Measurements from ENCODE around the gene IRF6. TPM values are rescaled to one million over a fixed set of nuclear protein-coding genes. Genes with fewer than 3 reads are reported as not detected.

IRF6 gene
- total RNA-seq = 1 to 10 TPM in 1 of 4 donors, under 1 TPM in 3; 0.46 to 1.2 (median 0.75) TPM

DNA sequence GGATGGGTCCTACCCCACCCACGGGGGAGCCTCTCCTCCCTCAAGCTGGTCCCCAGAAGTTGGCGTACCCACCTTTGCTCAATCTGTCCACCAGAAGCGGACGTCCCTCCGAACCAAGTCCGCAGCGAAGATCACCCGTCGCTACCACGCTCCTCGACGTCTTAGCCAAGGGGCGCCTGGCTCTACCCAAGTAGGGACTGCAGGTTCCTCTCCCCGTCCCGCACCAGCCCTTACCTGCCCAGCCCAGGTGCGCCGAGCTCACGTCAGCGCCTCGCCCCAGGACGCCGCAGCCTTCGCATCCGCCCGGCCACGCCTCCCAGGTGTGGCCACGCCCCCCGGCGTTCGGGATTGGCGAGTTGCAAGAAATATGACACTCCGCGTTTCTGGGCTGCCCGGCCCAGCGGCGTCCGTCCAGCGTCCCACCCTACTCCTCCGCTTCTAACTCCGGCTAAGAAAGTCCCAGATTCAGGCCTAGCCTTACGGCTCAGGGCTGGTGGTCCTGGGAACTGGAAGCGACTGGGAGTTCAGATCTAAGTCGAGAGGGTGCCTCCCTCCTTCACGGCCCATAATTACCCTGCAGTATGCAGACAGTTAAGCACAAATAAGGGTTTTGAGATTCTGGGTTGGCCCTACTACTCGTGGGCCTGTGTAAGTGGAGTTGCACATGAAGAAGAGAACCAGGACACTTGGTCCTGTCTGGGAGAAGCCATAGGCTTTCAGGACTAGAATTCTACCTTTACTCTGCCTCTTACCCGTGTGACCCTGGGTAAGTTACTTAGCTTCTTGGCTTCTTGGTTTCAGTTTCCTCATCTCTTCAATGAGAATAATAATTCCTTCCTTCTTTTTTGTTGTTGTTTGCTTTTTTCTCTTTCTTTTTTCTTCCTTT lies at the start of gene IRF6:
TSS of gene IRF6 (minus strand) at position 268 of the 886 bp plus-strand sequence. CDS start 4,729 bp downstream, outside the sequence.
- DNase-seq (ENCODE audit: extremely low spot score) = no peak
- peak within 1 kb of the TSS in 2 of 4 donors; percentile 17 to 47 for H3K27ac ChIP-seq (replicated peaks in 1 of 4)
- TF ChIP-seq POLR2A (IDR thresholded peaks at IDR 0.05; ENCODE audit: low read depth) (no peak), EP300 (IDR thresholded peaks at IDR 0.05) (no peak), POLR2AphosphoS5 (IDR thresholded peaks at IDR 0.05) (peak in 1 of 2 donors; percentile 33)
- TF ChIP-seq, protein P1, sequence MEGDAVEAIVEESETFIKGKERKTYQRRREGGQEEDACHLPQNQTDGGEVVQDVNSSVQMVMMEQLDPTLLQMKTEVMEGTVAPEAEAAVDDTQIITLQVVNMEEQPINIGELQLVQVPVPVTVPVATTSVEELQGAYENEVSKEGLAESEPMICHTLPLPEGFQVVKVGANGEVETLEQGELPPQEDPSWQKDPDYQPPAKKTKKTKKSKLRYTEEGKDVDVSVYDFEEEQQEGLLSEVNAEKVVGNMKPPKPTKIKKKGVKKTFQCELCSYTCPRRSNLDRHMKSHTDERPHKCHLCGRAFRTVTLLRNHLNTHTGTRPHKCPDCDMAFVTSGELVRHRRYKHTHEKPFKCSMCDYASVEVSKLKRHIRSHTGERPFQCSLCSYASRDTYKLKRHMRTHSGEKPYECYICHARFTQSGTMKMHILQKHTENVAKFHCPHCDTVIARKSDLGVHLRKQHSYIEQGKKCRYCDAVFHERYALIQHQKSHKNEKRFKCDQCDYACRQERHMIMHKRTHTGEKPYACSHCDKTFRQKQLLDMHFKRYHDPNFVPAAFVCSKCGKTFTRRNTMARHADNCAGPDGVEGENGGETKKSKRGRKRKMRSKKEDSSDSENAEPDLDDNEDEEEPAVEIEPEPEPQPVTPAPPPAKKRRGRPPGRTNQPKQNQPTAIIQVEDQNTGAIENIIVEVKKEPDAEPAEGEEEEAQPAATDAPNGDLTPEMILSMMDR (IDR thresholded peaks at IDR 0.05) = no peak
- H3K36me3 ChIP-seq = no peaks in the 10 kb centered on the region
- WGBS = 18% methylated on average over 18 of the region's 46 CpGs
- H3K4me1 ChIP-seq = peaks cover 6 to 23% (median 20%) of the 10 kb centered on the region in 4 donors
- H3K4me3 ChIP-seq = peak within 1 kb of the TSS; percentile 36 to 53 (median 45)
- H3K27me3 ChIP-seq = peaks cover 0 to 9% (median 0%) of the 10 kb centered on the region in 4 donors
- H3K9me3 ChIP-seq = no peaks in the 10 kb centered on the region
- intact Hi-C loops (cut with DNase I) = no loop called here

DNA sequence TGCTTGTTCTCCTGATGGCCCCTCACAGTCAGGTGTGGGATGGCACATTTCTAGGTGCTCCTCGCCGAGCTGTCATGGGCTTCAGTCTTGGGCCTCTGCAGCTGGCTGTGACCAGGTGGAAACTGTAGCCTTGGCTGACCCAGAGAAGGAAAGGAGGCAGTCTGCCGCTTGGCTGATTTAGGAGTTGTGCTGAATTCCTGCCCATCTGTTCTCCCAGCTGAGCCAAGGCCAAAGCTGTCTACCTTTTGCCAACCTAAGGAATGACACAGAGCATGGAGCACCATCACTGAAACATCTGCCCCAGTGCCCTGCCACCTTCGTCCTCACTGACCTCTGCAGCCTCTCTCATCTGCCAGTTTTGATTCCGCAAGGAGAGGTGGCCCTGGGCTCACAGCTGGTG lies 49.7 kb upstream of the IRF6 start:
- H3K4me3 ChIP-seq = no peak overlapping the region
- no peak for TF ChIP-seq POLR2A (IDR thresholded peaks at IDR 0.05; ENCODE audit: low read depth)
- H3K27ac ChIP-seq (replicated peaks in 1 of 4) = no peak overlapping the region
- 75% methylated on average over 2 of the region's 5 CpGs for WGBS
- no peaks in the 10 kb centered on the region for H3K9me3 ChIP-seq
- no peak for DNase-seq (ENCODE audit: extremely low spot score)
- H3K4me1 ChIP-seq = no peaks in the 10 kb centered on the region
- H3K36me3 ChIP-seq = peaks cover 17 to 51% (median 45%) of the 10 kb centered on the region in 4 donors
- no peaks in the 10 kb centered on the region for H3K27me3 ChIP-seq
- intact Hi-C loops (cut with DNase I) = no loop called here

GRCh38 chr1:209855006-209855405 lies 49.1 kb upstream of the IRF6 start:
- Histone ChIP-seq H3K27me3 (no peaks in the 10 kb centered on the region), H3K9me3 (no peaks in the 10 kb centered on the region), H3K4me3 (no peak overlapping the region), H3K27ac (replicated peaks in 1 of 4) (no peak overlapping the region), H3K4me1 (no peaks in the 10 kb centered on the region), H3K36me3 (peaks cover 19 to 56% (median 47%) of the 10 kb centered on the region in 4 donors)
- WGBS = 83% methylated on average over 8 of the region's 8 CpGs
- TF ChIP-seq, protein P1 (IDR thresholded peaks at IDR 0.05) = no peak
- TF ChIP-seq POLR2A (IDR thresholded peaks at IDR 0.05; ENCODE audit: low read depth) (no peak), EP300 (IDR thresholded peaks at IDR 0.05) (no peak), POLR2AphosphoS5 (IDR thresholded peaks at IDR 0.05) (no peak)
- DNase-seq (ENCODE audit: extremely low spot score) = no peak
- intact Hi-C loops (cut with DNase I) = no loop called here

- Histone ChIP-seq H3K27ac (replicated peaks in 1 of 4) (no peak overlapping the region), H3K36me3 (peaks cover 19 to 64% (median 51%) of the 10 kb centered on the region in 4 donors), H3K9me3 (no peaks in the 10 kb centered on the region), H3K4me1 (no peaks in the 10 kb centered on the region), H3K4me3 (no peak overlapping the region), H3K27me3 (no peaks in the 10 kb centered on the region)
- DNase-seq (ENCODE audit: extremely low spot score) = no peak
- intact Hi-C loops (cut with DNase I) = no loop called here
- WGBS = 66% methylated on average over 3 of the region's 3 CpGs
- TF ChIP-seq EP300 (IDR thresholded peaks at IDR 0.05) = no peak
- no peak for TF ChIP-seq POLR2AphosphoS5 (IDR thresholded peaks at IDR 0.05)
- TF ChIP-seq, protein P1 (IDR thresholded peaks at IDR 0.05) = no peak
- TF ChIP-seq POLR2A (IDR thresholded peaks at IDR 0.05; ENCODE audit: low read depth) = no peak
Observed at GRCh38 chr1:209854196-209854595, 48.3 kb upstream of the IRF6 start.

- intact Hi-C loops (cut with DNase I) = no loop called here
- H3K4me1 ChIP-seq = no peaks in the 10 kb centered on the region
- no peaks in the 10 kb centered on the region for H3K9me3 ChIP-seq
- no peak overlapping the region for H3K4me3 ChIP-seq
- DNase-seq (ENCODE audit: extremely low spot score) = no peak
- H3K27ac ChIP-seq (replicated peaks in 1 of 4) = no peak overlapping the region
- 97% methylated on average over 2 of the region's 2 CpGs for WGBS
- no peak for TF ChIP-seq POLR2A (IDR thresholded peaks at IDR 0.05; ENCODE audit: low read depth)
- TF ChIP-seq, protein P1 (IDR thresholded peaks at IDR 0.05) = no peak
- TF ChIP-seq EP300 (IDR thresholded peaks at IDR 0.05) = no peak
- TF ChIP-seq POLR2AphosphoS5 (IDR thresholded peaks at IDR 0.05) = no peak
- peaks cover 19 to 70% (median 54%) of the 10 kb centered on the region in 4 donors for H3K36me3 ChIP-seq
- no peaks in the 10 kb centered on the region for H3K27me3 ChIP-seq
Observed at GRCh38 chr1:209853676-209854075, 47.7 kb upstream of the IRF6 start.
